HG02938 (cell line): ENCODE measurements around the gene SLC2A9.

Source experiments
- ATAC-seq: cut with Tn5 transposase; IDR thresholded peaks from one replicate; pipeline ENCODE4 v1.9.1; 2021; ENCODE audit warnings: mild to moderate bottlenecking, moderate library complexity; ENCODE audit not compliant: unreplicated experiment

The SLC2A9 gene

DNA sequence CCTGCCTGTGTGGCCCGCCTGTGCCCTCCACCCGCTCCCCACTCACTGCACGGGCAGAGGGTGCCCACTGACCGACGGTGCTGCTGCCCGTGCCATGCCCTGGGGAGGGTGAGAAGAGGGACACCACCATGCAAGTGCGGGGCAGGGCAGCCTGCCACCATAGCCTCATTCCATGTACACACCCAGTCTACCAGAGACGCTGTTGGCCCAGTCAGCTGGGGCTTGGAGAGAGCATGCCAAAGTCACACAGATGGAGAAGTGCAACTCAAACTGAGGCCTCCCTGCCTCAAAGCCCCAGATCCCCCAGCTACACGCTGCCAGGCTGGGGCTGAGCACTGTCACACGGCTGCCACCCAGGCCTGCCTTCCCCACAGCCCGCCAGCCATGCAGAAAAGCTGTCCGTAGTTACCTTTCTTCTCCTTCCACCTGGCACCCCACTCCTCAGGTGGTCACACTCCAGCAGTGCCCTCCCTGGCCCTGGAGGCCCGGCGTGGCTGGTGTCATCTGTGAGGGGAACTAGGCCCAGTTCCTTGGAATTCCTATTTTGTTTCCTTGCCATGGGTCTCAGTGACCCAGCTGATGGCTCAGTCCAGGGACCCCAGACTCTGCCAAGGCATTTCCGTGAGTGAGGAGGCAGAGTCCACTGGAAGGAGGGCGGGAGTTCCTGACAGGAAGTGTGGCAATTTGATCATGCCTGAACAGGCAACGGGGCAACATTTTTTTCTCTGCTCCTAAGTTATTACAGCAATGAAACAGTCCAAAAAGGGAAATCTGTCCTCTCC is at the start of gene SLC2A9:
SLC2A9 (minus strand) TSS at position 627 of the 782 bp plus-strand sequence; CDS start at position 559, 68 bp downstream.
- no peak for ATAC-seq

DNA sequence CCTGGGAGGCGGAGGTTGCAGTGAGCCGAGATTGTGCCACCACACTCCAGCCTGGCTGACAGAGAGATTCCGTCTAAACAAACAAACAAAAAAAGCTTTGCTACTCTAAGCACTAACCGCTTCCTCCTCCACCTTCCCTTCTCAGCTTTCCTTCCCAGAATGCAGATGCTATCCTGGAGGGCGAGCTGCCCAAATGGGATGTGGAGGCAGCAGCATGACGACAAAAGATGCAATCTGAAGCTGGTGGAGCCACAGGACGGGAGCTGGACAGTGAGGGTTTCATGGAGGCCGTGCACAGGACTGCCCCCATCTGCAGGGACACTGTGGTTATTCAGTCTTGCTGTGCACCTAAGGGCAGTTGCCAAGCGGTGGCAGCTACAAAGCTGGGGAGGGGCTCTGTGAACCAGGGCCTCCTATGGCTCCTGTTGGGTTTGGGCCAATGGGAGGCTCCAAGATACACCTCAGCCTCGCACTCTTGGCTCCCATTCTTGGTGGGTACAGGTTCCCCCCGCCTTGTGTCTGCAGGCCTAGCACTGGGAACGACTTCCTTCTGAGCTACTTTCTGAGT is 47.9 kb upstream of the SLC2A9 start:
- ATAC-seq: no peak

DNA sequence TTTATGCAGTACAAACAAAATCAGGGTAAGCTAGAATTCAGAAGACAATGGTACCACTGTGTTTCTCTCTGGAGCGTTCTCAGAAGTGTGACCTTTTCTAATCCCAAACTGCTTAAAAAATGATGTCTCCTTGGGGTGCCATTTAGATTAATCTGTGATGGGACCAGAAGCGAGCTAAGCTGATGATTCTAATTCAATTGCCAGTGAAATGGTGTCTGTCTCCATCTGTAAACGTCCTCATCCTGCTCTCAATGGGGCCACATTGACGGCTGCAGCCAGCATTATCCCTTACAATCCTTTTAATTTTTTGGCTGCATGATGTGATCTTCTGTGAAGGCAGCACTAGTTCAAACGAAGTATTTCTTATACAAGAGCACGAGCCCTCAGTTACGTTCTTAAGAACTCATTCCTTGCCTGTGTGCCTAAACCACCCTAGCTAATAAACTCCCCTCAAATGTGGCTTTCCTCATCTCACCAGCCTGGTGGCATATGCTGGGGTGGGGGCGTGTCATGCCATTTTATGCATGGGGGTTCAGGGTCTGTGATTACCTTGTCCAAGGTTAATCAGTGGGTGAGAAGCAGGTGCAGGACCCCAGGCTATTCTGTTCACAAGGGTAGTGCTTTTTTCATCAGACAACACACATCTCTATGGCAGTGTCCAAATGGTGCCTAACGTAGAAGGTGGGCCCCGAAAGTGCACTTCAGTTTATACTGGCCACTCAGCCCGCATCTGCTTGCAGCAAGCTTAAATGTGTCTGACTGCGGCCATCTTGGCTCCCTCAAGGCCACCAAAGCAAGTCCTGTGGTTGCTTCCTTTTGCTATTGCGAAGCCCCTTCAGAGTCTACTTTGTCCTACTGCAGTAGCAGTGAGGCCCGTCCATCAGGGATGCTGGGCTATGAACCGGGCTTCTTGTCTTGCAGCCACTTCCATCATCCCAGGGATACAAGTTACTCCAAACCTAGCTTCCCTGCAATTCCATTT is 45.7 kb upstream of the SLC2A9 start:
- no peak for ATAC-seq

DNA sequence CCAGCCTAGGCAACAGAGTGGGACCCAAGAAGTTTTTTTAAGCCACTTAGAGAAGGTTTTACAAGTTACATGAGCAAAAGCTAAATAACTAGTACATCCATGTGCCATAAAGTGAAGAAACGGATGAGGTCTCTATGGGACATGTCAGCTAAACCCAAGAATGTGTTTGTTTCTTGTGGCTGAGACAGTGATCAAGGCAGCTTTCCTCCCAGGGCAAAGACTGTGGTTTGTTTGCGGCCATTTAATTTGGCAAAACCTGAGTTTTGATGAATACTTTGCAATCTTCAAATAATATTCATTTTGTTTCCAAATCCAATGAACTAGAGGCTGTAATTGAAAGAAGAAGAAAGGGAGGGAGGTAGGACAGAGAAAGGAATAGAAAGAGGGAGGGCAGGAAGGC is 44.9 kb upstream of the SLC2A9 start:
- no peak for ATAC-seq

DNA sequence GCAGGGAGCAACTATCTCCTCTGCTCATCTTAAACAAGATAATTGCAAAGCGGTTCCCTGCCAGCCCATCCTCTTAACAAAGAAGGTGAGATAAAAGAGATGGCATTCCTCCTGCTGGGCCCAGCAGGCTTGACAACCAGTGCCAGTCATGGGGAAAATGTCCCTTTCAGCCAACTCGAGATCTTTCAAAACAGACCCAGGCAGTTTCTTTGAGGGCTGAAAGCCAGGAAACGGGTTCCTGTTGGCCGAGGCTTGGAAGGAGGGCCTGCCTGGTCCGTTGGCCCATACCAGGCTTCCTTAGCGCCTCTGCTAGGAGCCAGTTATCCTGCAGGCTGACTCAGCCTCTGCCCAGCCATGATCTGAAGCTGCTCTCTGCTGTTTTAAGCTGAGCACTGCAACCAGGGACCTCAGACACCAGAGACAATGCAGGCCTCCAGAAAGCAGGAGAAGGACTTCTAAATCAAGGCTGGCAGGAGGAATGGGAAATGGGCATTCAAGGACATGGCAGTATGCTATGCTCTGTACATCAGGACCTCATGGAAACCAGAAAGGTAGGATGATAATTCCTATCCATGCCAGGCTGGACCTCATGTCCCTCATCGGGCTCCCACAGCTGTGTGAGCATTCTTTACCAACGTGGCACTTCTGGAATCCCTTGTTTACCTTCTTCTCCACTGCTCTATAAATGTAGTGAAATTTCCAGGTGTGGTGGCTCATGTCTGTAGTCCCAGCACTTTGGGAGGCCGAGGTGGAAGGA is 42.4 kb upstream of the SLC2A9 start:
- ATAC-seq: no peak

DNA sequence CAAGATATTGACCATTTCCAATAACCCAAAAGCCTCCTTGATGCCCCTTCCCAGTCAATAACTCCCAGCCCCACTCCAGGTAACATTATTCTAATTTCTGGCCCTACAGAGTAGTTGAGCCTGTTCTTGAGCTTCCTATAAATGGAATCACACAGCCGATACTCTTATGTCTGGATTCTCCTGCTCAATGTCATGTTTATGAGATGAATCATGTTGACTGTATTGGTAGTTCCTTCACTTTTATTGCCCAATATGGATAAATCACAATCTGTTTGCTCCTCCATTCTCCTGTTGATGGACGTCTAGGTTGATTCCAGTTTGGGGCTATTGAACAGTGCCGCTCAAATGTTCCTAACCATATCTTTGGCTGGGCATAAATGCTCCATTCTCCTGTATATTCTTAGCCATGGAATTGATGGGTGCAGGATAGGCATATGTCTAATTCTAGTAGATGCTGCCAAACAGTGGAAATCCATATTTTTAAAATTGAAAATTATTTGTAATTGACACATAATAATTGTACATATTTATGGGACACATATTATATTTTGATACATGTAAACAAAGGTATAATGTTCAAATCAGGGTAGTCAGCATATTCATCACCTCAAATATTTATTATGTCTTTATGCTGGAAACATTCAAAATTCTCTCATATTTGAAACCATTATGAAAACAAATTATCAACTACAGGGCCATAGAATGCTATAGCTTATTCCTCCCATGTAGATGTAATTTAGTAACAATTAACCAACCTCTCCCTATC is 40.5 kb upstream of the SLC2A9 start:
- no peak for ATAC-seq

DNA sequence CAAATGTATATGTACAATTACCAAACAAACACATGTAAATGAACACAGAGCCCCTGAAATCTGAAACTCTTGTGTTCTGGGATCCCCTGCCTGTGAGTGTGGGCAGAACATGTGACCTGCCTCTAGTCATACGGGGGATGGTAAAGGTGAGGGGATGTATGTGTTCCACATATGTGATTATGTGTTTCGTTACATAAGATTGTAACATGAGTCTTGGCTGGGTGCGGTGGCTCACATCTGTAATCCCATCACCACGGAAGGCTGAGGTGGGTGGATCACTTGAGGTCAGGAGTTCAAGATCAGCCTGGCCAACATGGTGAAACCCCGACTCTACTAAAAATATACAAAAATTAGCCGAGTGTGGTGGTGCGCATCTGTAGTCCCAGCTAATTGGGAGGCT is 37.1 kb upstream of the SLC2A9 start:
- ATAC-seq: no peak

DNA sequence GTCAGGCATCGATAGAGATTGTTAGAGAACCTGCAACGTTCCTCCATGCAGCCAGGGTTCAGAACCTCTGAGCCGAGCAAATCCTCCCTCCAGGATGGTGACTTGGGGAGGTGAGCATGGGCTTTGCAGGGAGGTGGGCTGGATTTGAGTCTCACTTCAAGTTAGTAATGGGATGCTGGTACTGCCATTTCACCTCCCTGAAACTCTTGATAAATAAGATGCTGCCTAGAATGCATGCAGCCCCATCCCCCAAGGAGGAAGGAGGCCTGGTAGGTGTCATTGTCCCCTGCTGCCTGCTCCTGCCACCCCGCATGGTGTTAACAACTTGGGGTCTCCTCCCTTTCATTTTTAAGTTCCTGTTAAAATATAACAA is 35.7 kb upstream of the SLC2A9 start:
- ATAC-seq: no peak

DNA sequence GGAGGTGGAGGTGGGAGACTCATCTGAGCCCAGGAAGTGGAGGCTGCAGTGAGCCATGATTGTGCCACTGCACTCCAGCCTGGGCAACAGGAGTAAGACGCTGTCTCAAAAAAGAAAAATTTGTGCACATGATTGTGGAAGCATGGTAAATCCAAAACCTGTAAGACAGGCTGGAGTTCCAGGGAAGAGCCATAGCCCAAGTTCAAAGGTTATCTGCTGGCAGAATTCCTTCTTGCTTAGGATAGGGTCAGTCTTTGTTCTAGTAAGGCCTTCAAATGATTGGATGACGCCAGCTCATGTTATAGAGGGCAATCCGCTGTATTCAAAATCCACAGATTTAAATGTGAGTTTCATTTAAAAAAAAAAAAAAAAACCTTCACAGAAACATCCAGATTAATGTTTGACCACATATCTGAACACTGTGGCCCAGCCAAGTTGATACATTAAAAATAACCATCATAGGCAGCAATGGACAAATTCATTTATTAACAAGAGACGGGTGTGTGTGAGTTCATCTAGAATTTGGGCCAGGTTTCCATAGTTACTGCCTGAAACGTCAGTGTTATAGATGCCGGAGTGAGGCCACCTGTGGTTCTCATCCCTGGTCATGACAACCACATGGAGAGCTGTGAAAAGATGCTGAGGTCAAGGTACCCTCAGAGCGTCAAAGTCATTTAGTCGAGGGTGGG is 35.2 kb upstream of the SLC2A9 start:
- no peak for ATAC-seq

DNA sequence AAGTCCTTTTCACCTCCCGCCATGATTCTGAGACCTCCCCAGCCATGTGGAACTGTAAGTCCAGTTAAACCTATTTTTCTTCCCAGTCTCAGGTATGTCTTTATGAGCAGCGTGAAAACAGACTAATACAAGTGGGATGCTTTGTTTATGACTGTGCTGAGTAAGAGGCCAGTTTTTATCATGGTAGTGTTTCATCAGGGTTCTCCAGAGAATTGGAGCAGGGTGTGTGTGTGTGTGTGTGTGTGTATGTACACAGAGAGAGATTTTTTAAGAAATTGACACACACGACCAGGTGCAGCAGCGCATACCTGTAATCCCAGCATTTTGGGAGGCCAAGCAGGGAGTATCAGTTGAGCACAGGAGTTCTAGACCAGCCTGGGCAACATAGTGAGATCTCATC is 34.6 kb upstream of the SLC2A9 start:
- ATAC-seq: no peak

DNA sequence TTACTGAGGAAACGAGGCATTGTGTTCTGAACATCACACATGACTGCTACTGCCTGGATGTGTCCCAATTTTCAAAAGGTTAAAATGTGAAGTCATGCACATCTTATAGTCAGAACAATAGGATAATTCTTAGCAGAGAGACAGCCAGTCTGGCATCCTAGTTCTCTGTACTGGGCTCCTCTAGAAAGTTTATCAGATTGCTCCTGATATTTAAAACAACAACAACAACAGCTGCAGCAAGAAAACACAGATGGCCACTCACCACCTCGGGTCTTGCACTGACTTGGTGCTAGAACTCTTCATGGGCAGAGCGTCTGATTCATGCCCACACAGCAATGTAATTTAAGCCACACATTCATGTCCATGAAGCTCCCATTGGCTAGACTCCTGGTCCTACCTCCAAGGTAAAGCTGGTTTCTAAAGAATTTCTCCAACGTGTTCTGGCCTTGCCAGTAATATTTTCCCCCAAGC is 33.3 kb upstream of the SLC2A9 start:
- no peak for ATAC-seq

DNA sequence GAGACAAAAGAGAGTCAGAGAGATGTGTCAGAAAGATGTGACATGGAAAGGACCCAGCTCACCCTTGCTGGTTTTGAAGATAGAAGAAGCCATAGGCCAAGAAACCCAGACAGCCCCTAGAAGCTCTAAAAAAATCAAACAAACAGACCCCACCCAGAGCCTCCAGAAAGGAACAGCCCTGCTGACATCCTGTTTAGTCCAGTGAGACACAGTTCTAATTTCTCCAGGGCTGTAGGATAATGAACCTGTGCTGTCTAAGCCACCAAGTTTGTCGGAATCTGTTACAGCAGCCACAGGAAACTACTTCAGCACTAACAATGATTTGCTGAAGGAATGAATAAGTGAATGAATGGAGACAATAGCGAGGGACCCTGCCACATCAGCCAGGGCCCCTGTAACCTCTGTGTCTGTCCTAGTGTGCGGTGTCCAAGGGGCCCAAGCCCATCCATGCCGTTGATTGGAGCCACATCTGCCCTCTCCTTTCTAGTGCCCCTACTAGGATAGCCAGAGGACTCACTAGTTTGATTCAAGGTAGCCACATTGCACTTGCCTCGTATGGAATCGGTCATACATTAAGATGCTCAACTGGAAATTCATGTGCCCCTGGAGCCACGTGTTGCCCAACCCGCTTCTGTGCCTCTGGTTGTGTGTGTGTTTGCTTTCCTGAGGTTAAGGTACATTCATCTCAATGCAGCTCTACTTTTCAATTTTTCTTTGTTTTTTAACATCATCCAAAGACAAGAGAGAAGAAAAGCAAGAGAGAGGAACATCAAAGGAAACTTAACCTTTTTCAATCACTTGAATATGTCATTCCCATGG is 32.5 kb upstream of the SLC2A9 start:
- no peak for ATAC-seq

DNA sequence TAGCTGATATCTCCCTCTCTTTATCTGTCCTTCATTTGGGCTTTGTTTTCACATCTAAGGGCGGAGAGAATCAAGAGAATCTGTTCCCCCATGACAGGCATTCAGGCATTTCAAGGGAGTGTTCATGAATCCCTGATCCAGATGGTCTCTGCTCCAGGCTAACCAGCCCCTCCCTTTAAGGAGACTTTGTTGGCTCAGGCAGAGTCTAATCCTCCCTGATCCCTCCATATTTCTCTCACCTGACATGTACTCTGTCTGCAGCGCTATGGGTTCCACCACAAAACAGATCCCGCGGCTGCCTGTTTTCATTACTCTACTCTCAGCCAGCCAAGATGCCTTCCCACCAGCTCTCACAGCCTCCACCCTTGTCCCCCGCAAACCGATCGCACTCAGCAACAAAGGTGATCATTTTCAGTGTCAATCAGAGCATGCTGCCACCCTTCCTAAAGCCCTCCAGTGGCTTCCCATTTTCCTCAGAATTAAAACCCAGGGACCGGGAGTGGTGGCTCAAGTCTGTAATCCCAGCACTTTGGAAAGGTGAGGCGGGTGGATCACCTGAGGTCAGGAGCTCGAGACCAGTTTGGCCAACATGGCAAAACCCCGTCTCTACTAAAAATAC is 30.3 kb upstream of the SLC2A9 start:
- no peak for ATAC-seq

DNA sequence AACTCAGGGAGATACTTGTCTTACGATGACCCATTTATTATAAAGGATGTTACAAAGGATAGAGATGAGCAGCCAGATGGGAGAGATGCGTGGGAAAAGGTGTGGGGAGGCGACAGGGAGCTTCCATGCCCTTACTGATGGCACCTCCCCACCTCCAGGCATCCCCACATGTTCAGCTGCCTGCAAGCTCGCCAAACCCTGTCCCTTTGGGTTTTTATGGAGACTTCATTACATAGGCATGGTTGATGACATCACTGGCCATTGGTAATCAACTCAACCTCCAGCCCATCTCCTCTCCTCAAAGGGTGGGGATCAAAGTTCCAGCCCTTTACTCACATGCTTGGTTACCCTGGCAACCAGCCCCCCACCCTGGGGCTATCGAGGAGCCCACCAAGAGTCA is 29.4 kb upstream of the SLC2A9 start:
- ATAC-seq: no peak

DNA sequence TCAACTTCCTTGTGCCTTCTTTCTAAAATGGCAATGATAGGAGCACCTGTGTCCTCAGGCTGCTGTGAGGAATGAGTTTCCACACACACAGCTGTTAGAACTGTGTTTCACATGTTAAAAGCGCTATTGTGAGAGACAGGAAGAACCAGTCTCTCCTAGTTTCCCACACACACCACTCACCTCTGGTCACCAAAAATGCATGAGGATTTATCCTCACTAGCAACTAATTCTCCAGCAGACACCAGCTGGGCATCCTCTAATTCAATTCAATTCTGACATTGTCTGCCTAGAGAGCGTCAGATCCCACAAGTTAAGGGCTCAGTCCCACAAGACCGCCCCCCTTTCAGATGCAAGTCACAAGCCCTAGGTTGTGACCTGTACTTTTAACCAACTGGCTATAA is 29.0 kb upstream of the SLC2A9 start:
- ATAC-seq: no peak

DNA sequence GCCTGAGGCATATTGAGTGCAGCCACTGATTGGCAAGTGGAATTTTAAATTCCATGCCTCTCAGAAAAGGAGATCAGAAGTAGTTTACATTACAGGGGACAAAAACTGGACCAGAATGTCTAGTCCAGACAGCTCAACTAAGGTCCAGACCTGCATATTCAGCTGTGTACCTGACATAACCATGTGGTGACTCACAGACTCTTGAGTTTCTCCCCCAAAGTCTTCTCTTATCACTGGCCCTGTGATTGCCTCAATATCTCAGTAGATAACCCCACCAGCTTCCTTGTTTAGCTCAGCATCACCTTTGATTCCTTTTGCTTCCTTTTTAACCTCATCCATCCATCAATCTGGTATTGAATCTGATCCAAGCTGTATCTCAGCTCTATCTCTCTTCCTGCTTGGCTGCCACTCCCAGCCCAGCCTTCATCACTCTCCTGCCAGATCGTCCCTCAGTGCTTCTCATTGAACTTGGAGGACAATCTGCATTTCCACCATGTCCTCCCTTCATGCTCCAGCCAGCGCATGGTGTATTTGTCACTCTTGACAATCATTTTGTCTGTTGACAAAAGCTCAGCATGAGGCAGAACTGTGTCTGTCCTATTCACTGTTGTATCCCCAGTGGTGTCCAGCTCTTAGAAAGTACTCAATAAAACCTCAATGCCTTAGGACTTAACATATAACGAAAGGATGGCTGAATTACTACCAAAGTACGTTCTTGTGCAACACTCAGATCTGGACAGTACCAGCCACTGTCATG is 27.8 kb upstream of the SLC2A9 start:
- ATAC-seq: no peak

DNA sequence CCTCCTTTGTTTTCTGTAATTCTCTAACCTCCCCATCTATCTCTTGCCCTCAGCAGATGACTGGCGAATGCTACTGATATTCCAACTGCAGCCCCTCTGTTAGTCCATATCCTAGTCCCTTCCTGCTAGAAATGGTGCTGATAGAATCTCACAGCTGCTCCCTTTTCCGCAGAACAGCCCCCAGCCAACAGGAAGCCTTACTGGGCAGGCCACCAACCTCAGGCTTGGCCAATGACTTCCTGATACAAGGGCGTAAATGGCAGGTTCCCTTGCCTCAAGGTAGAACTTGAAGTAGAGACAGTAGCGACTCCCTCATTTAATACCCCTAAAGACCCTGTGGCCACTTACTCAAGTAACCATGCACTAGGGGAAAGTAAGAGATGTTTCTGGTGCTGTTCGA is 26.7 kb upstream of the SLC2A9 start:
- no peak for ATAC-seq
